GM10266 (cell line): ENCODE data around the gene ZNF511.

Source experiments
- DNase-seq: peaks from one replicate; pipeline ENCODE4 v3.0.0; 2012; ENCODE audit errors: extremely low spot score
- TF ChIP-seq, protein P1 (sequence below): IDR thresholded peaks from 2 replicates; pipeline ENCODE4 v1.5.1; 2012; ENCODE audit warnings: mild to moderate bottlenecking, low read depth; ENCODE audit not compliant: control insufficient read depth, insufficient read depth; ENCODE audit errors: missing control alignments

The ZNF511 gene

DNA sequence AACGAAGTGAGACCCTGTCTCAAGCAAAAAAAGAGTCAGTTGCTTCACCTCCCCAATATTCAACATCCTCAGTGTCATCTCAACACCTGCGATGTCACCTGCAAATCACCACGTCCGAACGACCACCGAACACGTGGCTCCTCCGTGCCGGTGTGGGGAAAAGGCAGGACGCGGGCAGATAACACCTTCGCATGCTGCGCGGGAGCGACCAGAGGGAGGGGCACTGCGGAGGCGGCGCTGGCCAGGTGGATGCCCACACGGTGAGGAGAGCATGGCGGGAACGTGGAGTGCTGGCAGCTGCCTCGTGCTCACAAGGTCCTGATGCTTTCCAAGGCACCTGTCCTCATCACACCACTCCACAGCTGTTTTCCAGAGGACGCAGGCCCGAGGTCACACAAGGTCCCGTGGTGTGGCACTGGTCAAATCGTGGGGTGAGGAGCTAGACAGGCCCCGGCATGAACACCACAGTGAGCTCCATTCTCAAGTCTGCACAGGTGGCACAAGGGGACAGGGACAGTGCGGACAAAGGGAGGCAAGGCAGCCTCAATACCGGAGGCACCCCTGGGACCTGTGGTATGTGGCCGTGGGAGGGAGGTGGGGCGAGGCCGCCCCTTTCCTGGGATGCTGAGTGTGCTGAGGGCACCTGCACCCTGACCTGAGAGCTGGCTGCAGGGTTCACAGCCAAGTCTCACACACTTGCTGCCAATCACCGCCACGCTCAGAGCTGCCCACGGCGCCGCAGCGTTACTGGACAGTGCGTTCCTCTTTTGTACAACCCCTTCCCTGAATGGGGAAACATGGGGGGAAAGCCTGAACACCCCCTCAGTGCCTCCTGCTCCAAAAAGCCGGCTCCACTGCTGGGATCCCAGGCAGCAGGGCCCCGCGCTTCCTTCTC is 13.0 kb upstream of the ZNF511 start:
- TF ChIP-seq, protein P1, sequence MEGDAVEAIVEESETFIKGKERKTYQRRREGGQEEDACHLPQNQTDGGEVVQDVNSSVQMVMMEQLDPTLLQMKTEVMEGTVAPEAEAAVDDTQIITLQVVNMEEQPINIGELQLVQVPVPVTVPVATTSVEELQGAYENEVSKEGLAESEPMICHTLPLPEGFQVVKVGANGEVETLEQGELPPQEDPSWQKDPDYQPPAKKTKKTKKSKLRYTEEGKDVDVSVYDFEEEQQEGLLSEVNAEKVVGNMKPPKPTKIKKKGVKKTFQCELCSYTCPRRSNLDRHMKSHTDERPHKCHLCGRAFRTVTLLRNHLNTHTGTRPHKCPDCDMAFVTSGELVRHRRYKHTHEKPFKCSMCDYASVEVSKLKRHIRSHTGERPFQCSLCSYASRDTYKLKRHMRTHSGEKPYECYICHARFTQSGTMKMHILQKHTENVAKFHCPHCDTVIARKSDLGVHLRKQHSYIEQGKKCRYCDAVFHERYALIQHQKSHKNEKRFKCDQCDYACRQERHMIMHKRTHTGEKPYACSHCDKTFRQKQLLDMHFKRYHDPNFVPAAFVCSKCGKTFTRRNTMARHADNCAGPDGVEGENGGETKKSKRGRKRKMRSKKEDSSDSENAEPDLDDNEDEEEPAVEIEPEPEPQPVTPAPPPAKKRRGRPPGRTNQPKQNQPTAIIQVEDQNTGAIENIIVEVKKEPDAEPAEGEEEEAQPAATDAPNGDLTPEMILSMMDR, result no peak
- DNase-seq, result no peak

DNA sequence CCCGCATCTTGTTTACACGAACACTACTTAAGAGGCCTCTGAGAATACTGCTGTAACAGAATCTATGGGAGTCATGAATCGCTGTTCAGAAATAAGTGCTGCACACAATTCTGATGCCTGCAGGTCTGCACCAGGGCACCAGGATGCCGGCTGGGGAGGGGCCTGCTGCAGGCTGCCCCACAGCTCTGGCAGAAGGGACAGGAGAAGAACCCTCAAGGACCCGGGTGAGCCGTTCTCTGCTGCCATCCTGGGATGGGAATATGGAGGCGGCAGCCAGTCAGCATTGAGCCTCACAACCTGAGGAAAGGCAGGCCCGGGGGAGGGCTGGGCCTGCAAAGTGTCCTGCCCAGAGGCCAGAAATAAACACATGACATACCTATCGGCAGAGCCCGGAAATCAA is 11.2 kb upstream of the ZNF511 start:
- TF ChIP-seq, protein P1, result no peak
- DNase-seq, result no peak

DNA sequence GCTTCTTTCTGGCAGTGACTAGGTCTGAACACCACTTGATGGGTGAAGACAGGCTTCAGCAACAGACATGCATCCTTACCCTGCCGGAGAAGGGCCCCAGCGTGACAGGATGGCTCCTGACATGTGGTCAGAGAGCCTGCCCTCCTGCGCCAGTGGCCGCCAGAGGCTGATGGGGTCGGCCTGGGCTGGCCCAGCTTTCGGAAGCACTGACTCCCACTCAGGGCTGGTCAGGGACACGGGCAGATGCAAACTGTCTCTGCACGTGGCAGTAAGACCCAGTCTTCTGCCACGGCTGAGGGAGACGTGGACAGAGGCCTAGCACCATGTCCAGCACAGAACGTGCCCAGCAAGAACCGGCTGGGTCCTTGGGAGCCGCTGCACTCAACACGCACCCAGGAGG is 10.2 kb upstream of the ZNF511 start:
- no peak for DNase-seq
- TF ChIP-seq, protein P1, result no peak

DNA sequence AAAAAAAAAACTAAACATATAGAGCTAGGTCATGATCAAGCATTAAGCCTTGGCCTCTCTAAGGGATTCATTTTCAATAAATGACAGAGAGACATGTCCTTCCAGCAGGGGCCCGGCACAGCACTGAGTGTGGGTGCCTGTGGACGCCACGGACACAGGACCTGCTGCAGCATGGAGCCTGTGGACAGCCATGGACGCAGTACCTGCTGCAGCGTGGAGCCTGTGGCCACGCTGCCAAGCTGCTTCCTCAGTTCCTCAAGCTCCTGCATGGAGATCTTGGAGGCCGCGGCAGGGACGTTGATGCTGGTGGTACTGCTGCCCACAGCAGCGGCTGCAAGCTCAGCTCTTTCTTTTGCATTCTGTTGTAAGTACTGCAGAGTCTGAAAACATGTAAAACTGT is 9.5 kb upstream of the ZNF511 start:
- DNase-seq, result no peak
- TF ChIP-seq, protein P1, result no peak

DNA sequence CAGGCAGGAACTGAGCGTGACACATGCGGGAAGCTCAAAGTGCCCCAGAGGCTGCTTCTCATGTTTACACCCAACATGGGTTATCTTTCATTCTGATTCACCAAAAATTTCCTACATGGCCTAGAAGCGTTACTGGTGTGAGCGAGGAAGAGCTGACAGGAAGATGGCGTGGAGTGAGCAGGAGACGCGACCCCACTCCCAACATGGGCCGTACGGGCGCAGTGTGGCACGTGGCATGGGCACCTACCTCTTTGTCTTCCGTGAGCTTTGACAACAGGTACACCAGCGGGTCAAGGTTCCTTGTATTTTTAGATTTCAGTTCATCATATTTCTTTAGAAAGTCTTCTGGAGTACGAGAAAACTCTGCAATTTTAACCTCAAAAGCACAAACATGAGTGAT is 9.0 kb upstream of the ZNF511 start:
- DNase-seq, result no peak
- TF ChIP-seq, protein P1, result no peak

DNA sequence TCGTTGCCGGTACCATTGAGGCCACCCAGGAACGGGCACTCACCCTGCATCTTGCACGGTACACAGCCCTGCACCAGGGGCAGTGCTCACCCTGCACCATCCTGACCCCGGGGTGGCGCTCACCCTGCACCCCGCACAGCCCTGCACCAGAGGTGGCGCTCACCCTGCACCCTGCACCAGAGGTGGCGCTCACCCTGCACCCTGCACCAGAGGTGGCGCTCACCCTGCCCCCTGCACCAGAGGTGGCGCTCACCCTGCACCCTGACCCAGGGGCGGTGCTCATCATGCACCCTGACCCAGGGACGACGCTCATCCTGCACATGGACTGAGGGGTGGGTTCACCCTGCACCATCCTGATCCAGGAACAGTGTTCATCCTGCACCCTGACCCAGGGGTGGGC is 6.5 kb upstream of the ZNF511 start:
- no peak for DNase-seq
- TF ChIP-seq, protein P1, result no peak

DNA sequence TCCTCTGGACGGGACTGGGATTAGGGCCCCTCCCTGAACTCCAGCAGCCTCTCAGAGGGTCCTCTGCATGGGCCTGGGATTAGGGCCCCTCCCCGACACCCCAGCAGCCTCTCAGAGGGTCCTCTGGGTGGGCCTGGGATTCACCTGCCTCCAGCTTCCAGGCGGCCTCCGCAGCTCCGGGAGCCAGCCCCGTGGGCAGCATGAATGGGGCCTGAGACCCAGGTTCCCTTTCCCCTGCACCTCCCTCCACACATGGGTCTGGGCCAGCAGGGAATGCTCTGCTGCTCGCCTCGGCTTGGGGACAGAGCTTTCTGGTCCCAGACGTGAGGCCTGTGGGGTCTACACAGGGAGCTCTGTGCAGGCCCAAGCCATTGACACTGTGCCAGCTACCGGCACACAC is 5.5 kb upstream of the ZNF511 start:
- TF ChIP-seq, protein P1, result no peak
- no peak for DNase-seq
